Mesenchymal stem cell (in vitro differentiated cells and primary cell): ENCODE data around the gene APOA4.

Source experiments
- DNase-seq: peaks from one replicate; pipeline ENCODE4 v3.0.0-alpha.2; 2013
- H2AFZ ChIP-seq: one replicate; pipeline ENCODE4 v1.6.1; 2013; ENCODE audit warnings: low read depth, mild to moderate bottlenecking, control low read depth, inconsistent platforms, low read length, moderate library complexity
- H2AK5ac ChIP-seq: 2 replicates; pipeline ENCODE4 v1.6.1; 2013; ENCODE audit warnings: low read length, moderate library complexity, mild to moderate bottlenecking, inconsistent platforms; ENCODE audit not compliant: severe bottlenecking
- H2BK120ac ChIP-seq: one replicate; pipeline ENCODE4 v1.6.1; 2013; ENCODE audit warnings: low read depth, mild to moderate bottlenecking, inconsistent platforms, low read length, moderate library complexity
- H2BK12ac ChIP-seq, 2 experiments: one replicate each; pipeline ENCODE4 v1.6.1; 2013; ENCODE audit warnings: inconsistent platforms in 2 of 2, low read length in 2 of 2, mild to moderate bottlenecking in 2 of 2, moderate library complexity in 2 of 2, control low read depth in 1 of 2
- H2BK15ac ChIP-seq: one replicate; pipeline ENCODE4 v1.6.1; 2013; ENCODE audit warnings: mild to moderate bottlenecking, low read depth, inconsistent platforms; ENCODE audit not compliant: poor library complexity, severe bottlenecking
- H2BK5ac ChIP-seq: 2 replicates; pipeline ENCODE4 v1.6.1; 2013; ENCODE audit warnings: low read depth, mild to moderate bottlenecking, low read length, control low read depth, inconsistent platforms; ENCODE audit not compliant: poor library complexity, severe bottlenecking
- H3K14ac ChIP-seq, 2 experiments: one replicate each; pipeline ENCODE4 v1.6.1; 2013; ENCODE audit warnings: inconsistent platforms in 2 of 2, low read length in 2 of 2, control low read depth in 1 of 2, mild to moderate bottlenecking in 1 of 2, moderate library complexity in 1 of 2
- H3K18ac ChIP-seq, 2 experiments: one replicate each; pipeline ENCODE4 v1.6.1; 2013; ENCODE audit warnings: inconsistent platforms in 2 of 2, low read length in 2 of 2, control low read depth in 1 of 2, low read depth in 1 of 2, mild to moderate bottlenecking in 1 of 2
- H3K23ac ChIP-seq, 2 experiments: one replicate each; pipeline ENCODE4 v1.6.1; 2013; ENCODE audit warnings: inconsistent platforms in 2 of 2, low read length in 2 of 2, mild to moderate bottlenecking in 2 of 2, moderate library complexity in 2 of 2, control low read depth in 1 of 2
- H3K27ac ChIP-seq: 2 replicates; pipeline ENCODE4 v1.5.1; 2013; ENCODE audit warnings: mild to moderate bottlenecking, moderate library complexity, low read length, control low read depth, inconsistent platforms; ENCODE audit not compliant: poor library complexity, severe bottlenecking
- H3K27me3 ChIP-seq, 2 experiments: 2 replicates each; pipeline versions ENCODE4 v1.6.1 to v1.7.0; 2013; ENCODE audit warnings: low read length in 2 of 2, mild to moderate bottlenecking in 2 of 2, moderate library complexity in 2 of 2, control low read depth in 1 of 2, inconsistent platforms in 1 of 2; ENCODE audit not compliant: control insufficient read depth in 1 of 2, insufficient read depth in 1 of 2
- H3K36me3 ChIP-seq, 2 experiments: 2 replicates each; pipeline versions ENCODE4 v1.6.1 to v1.7.0; 2013; ENCODE audit warnings: low read length in 2 of 2, control low read depth in 1 of 2, inconsistent platforms in 1 of 2, low read depth in 1 of 2, mild to moderate bottlenecking in 1 of 2; ENCODE audit not compliant: insufficient read depth in 2 of 2, control insufficient read depth in 1 of 2
- H3K4ac ChIP-seq, 2 experiments: one replicate each; pipeline ENCODE4 v1.6.1; 2013; ENCODE audit warnings: inconsistent platforms in 2 of 2, low read length in 2 of 2, mild to moderate bottlenecking in 2 of 2, moderate library complexity in 2 of 2, control low read depth in 1 of 2, low read depth in 1 of 2
- H3K4me1 ChIP-seq: 2 replicates; pipeline ENCODE4 v1.6.1; 2013; ENCODE audit warnings: low read depth, low read length, control low read depth; ENCODE audit not compliant: control insufficient read depth, insufficient read depth
- H3K4me2 ChIP-seq: 2 replicates; pipeline ENCODE4 v1.6.1; 2013; ENCODE audit warnings: low read length, mild to moderate bottlenecking, inconsistent platforms; ENCODE audit not compliant: poor library complexity, severe bottlenecking
- H3K4me3 ChIP-seq, 2 experiments: 2 replicates each; pipeline versions ENCODE4 v1.5.1 to v1.7.0; 2013; ENCODE audit warnings: low read length in 2 of 2, mild to moderate bottlenecking in 2 of 2, control low read depth in 1 of 2, low read depth in 1 of 2; ENCODE audit not compliant: insufficient read depth in 1 of 2
- H3K79me1 ChIP-seq: replicated peaks from 2 replicates; pipeline ENCODE4 v1.6.1; 2013; ENCODE audit warnings: mild to moderate bottlenecking, control low read depth, low read length, inconsistent platforms; ENCODE audit not compliant: poor library complexity, severe bottlenecking
- H3K9ac ChIP-seq: 2 replicates; pipeline ENCODE4 v1.7.0; 2013; ENCODE audit warnings: mild to moderate bottlenecking, low read length, moderate library complexity
- H3K9me3 ChIP-seq: 2 replicates; pipeline ENCODE4 v1.7.0; 2013; ENCODE audit warnings: mild to moderate bottlenecking, low read length; ENCODE audit not compliant: control insufficient read depth
- H4K8ac ChIP-seq: one replicate; pipeline ENCODE4 v1.6.1; 2013; ENCODE audit warnings: inconsistent platforms, mild to moderate bottlenecking, low read length, moderate library complexity
- H4K91ac ChIP-seq: one replicate; pipeline ENCODE4 v1.6.1; 2013; ENCODE audit warnings: mild to moderate bottlenecking, low read length, inconsistent platforms
- WGBS: methylation state at CpG from one replicate; pipeline ENCODE4 v1.1.7; 2013; ENCODE audit warnings: mixed read lengths; 5-methylcytosine and 5-hydroxymethylcytosine counted together

Gene APOA4

GRCh38 chr11:116782728-116783127 is 40.4 kb downstream of the APOA4 start:
- H2BK15ac ChIP-seq = no peak overlapping the region
- H4K8ac ChIP-seq = no peak overlapping the region
- H2BK5ac ChIP-seq = no peak overlapping the region
- H3K23ac ChIP-seq = no peak overlapping the region
- no peak overlapping the region for H2AFZ ChIP-seq
- H3K4ac ChIP-seq = no peak overlapping the region
- H3K4me3 ChIP-seq = no peak overlapping the region
- H3K9ac ChIP-seq = peak overlapping the region; percentile 13
- no peak overlapping the region for H3K27ac ChIP-seq
- WGBS = 81% methylated on average over 4 of the region's 4 CpGs
- no peak overlapping the region for H4K91ac ChIP-seq
- H3K14ac ChIP-seq = no peak overlapping the region
- peak; percentile 41 for DNase-seq
- peaks cover 2% of the 10 kb centered on the region for H3K4me1 ChIP-seq
- no peaks in the 10 kb centered on the region for H3K9me3 ChIP-seq
- no peak overlapping the region for H2BK120ac ChIP-seq
- H2AK5ac ChIP-seq = no peak overlapping the region
- H3K18ac ChIP-seq = no peak overlapping the region
- H3K79me1 ChIP-seq = peaks cover 34% of the 10 kb centered on the region
- no peaks in the 10 kb centered on the region for H3K27me3 ChIP-seq
- peaks cover 49 to 86% of the 10 kb centered on the region in 2 experiments for H3K36me3 ChIP-seq
- H3K4me2 ChIP-seq = no peak overlapping the region
- H2BK12ac ChIP-seq = no peak overlapping the region

- no peaks in the 10 kb centered on the region for H3K27me3 ChIP-seq
- H3K9ac ChIP-seq = no peak overlapping the region
- no peak overlapping the region for H3K4me2 ChIP-seq
- H2BK12ac ChIP-seq = no peak overlapping the region
- H3K4ac ChIP-seq = no peak overlapping the region
- H3K27ac ChIP-seq = no peak overlapping the region
- no peak overlapping the region for H2AFZ ChIP-seq
- H3K4me1 ChIP-seq = no peaks in the 10 kb centered on the region
- no peak overlapping the region for H3K14ac ChIP-seq
- no peak overlapping the region for H2BK15ac ChIP-seq
- no peak overlapping the region for H2AK5ac ChIP-seq
- peaks cover 38 to 73% of the 10 kb centered on the region in 2 experiments for H3K36me3 ChIP-seq
- no peak overlapping the region for H2BK120ac ChIP-seq
- H2BK5ac ChIP-seq = no peak overlapping the region
- no peaks in the 10 kb centered on the region for H3K9me3 ChIP-seq
- WGBS = 98% methylated on average over 4 of the region's 4 CpGs
- H3K79me1 ChIP-seq = peaks cover 14% of the 10 kb centered on the region
- H4K91ac ChIP-seq = no peak overlapping the region
- no peak overlapping the region for H3K18ac ChIP-seq
- H4K8ac ChIP-seq = no peak overlapping the region
- no peak overlapping the region for H3K23ac ChIP-seq
- no peak overlapping the region for H3K4me3 ChIP-seq
- DNase-seq = no peak
Measured at GRCh38 chr11:116778556-116778955, 44.5 kb downstream of the APOA4 start.

GRCh38 chr11:116777056-116777455 is 46.0 kb downstream of the APOA4 start:
- H3K79me1 ChIP-seq = peaks cover 12% of the 10 kb centered on the region
- H3K27me3 ChIP-seq = no peaks in the 10 kb centered on the region
- H2BK5ac ChIP-seq = no peak overlapping the region
- H3K9ac ChIP-seq = no peak overlapping the region
- no peak overlapping the region for H3K23ac ChIP-seq
- no peak overlapping the region for H3K4me3 ChIP-seq
- WGBS = 98% methylated on average over 7 of the region's 7 CpGs
- no peak overlapping the region for H3K27ac ChIP-seq
- no peak overlapping the region for H3K4me2 ChIP-seq
- H2BK120ac ChIP-seq = no peak overlapping the region
- H3K14ac ChIP-seq = no peak overlapping the region
- no peak overlapping the region for H3K4ac ChIP-seq
- DNase-seq = no peak
- peaks cover 2% of the 10 kb centered on the region for H3K4me1 ChIP-seq
- no peak overlapping the region for H4K91ac ChIP-seq
- H3K36me3 ChIP-seq = peaks cover 28 to 58% of the 10 kb centered on the region in 2 experiments
- H2BK15ac ChIP-seq = no peak overlapping the region
- H4K8ac ChIP-seq = no peak overlapping the region
- H2BK12ac ChIP-seq = no peak overlapping the region
- no peaks in the 10 kb centered on the region for H3K9me3 ChIP-seq
- no peak overlapping the region for H3K18ac ChIP-seq
- no peak overlapping the region for H2AFZ ChIP-seq
- no peak overlapping the region for H2AK5ac ChIP-seq

GRCh38 chr11:116776522-116776984 is 46.6 kb downstream of the APOA4 start:
- no peak for DNase-seq
- H2BK120ac ChIP-seq = no peak overlapping the region
- no peaks in the 10 kb centered on the region for H3K27me3 ChIP-seq
- H4K8ac ChIP-seq = no peak overlapping the region
- H3K9me3 ChIP-seq = no peaks in the 10 kb centered on the region
- no peak overlapping the region for H2BK15ac ChIP-seq
- H2BK12ac ChIP-seq = no peak overlapping the region
- no peak overlapping the region for H2BK5ac ChIP-seq
- no peak overlapping the region for H3K4me2 ChIP-seq
- H3K14ac ChIP-seq = no peak overlapping the region
- H3K18ac ChIP-seq = no peak overlapping the region
- H2AFZ ChIP-seq = no peak overlapping the region
- peaks cover 13% of the 10 kb centered on the region for H3K79me1 ChIP-seq
- no peak overlapping the region for H3K23ac ChIP-seq
- H3K4ac ChIP-seq = no peak overlapping the region
- no peak overlapping the region for H2AK5ac ChIP-seq
- peaks cover 4% of the 10 kb centered on the region for H3K4me1 ChIP-seq
- no peak overlapping the region for H4K91ac ChIP-seq
- no peak overlapping the region for H3K9ac ChIP-seq
- H3K36me3 ChIP-seq = peaks cover 23 to 56% of the 10 kb centered on the region in 2 experiments
- H3K4me3 ChIP-seq = no peak overlapping the region
- H3K27ac ChIP-seq = no peak overlapping the region
